ENCODE results near the gene STMP1. TPM values are rescaled to one million over a fixed set of nuclear protein-coding genes. Genes with fewer than 3 reads are reported as not detected.
A peak's percentile ranks its signal among the peaks of the same experiment; 100 is the strongest.

The STMP1 gene
- total and polyA plus RNA-seq, 11 donors, result 14.7 to 34.7 (median 29.2) TPM

- Histone ChIP-seq H3K27me3 (no peaks in the 10 kb centered on the region), H3K27ac (peak overlapping the region in 8 of 12 donors; percentile 4 to 69 (median 35)), H3K9me3 (no peaks in the 10 kb centered on the region), H3K36me3 (peaks cover 0 to 44% (median 18%) of the 10 kb centered on the region in 9 donors), H3K4me1 (peaks cover 0 to 20% (median 6%) of the 10 kb centered on the region in 12 donors), H3K4me3 (no peak overlapping the region)
- DNase-seq (no peak), ATAC-seq (peak; percentile 57 to 91 (median 73))
- WGBS, 4 donors, result 35 to 62% (median 43%) methylated on average over 4 of the region's 4 CpGs
- intact Hi-C loops (cut with DNase I), result loop anchor here in 1 of 10 donors (5.0 kb wide), 1 partner anchor 54 kb away; the partner anchor contains the start of gene FAM180A
- TF ChIP-seq, protein P1, sequence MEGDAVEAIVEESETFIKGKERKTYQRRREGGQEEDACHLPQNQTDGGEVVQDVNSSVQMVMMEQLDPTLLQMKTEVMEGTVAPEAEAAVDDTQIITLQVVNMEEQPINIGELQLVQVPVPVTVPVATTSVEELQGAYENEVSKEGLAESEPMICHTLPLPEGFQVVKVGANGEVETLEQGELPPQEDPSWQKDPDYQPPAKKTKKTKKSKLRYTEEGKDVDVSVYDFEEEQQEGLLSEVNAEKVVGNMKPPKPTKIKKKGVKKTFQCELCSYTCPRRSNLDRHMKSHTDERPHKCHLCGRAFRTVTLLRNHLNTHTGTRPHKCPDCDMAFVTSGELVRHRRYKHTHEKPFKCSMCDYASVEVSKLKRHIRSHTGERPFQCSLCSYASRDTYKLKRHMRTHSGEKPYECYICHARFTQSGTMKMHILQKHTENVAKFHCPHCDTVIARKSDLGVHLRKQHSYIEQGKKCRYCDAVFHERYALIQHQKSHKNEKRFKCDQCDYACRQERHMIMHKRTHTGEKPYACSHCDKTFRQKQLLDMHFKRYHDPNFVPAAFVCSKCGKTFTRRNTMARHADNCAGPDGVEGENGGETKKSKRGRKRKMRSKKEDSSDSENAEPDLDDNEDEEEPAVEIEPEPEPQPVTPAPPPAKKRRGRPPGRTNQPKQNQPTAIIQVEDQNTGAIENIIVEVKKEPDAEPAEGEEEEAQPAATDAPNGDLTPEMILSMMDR (IDR thresholded peaks at IDR 0.05), result no peak
- no peak for TF ChIP-seq POLR2A (IDR thresholded peaks at IDR 0.05)
These were observed 31.2 kb downstream of the STMP1 start for GRCh38 chr7:135693558-135693957.

GRCh38 chr7:135697276-135698049 lies 35.1 kb downstream of the STMP1 start:
- WGBS, 4 donors, result 38 to 52% (median 45%) methylated on average over 8 of the region's 8 CpGs
- peaks cover 0 to 26% (median 6%) of the 10 kb centered on the region in 9 donors for H3K36me3 ChIP-seq
- no peak overlapping the region for H3K4me3 ChIP-seq
- H3K27ac ChIP-seq, result no peak overlapping the region
- DNase-seq, result no peak
- H3K4me1 ChIP-seq, result peaks cover 0 to 20% (median 6%) of the 10 kb centered on the region in 12 donors
- no peak for TF ChIP-seq POLR2A (IDR thresholded peaks at IDR 0.05)
- TF ChIP-seq, protein P1 (IDR thresholded peaks at IDR 0.05), result no peak
- intact Hi-C loops (cut with DNase I), result no loop called here
- no peaks in the 10 kb centered on the region for H3K9me3 ChIP-seq
- H3K27me3 ChIP-seq, result no peaks in the 10 kb centered on the region
- ATAC-seq, result peak in 1 of 4 donors; percentile 22

DNA sequence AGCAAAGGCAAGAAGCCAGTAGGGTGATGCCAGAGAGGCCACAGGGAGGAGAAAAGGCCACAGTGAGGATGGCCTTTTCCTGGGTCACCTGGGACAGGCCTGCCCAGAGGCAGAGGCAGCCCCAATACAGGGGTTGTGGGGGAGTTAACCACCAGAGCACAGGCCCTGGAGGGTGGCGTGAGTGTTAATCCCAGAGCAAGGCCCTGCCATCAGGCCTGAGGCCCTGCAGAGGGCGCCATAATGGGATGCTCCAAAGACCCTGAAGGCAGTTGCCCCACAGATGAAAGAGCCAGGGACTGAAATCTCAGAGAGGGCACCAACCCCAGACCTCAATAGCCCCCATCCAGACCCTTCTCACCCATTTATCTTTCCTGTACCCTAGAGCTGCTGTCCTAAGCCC lies 41.8 kb downstream of the STMP1 start:
- no peak for TF ChIP-seq POLR2A (IDR thresholded peaks at IDR 0.05)
- TF ChIP-seq, protein P1 (IDR thresholded peaks at IDR 0.05), result peak in 7 of 12 donors; percentile 6 to 36 (median 14)
- ATAC-seq (no peak), DNase-seq (no peak)
- Histone ChIP-seq H3K36me3 (peaks cover 0 to 8% (median 0%) of the 10 kb centered on the region in 9 donors), H3K27ac (no peak overlapping the region), H3K4me3 (no peak overlapping the region), H3K4me1 (peaks cover 0 to 4% (median 0%) of the 10 kb centered on the region in 12 donors), H3K27me3 (no peaks in the 10 kb centered on the region), H3K9me3 (no peaks in the 10 kb centered on the region)
- intact Hi-C loops (cut with DNase I), result no loop called here
- 76 to 96% (median 90%) methylated on average over 2 of the region's 2 CpGs for WGBS, 4 donors

- DNase-seq (no peak), ATAC-seq (no peak)
- Histone ChIP-seq H3K27me3 (no peaks in the 10 kb centered on the region), H3K9me3 (no peaks in the 10 kb centered on the region), H3K4me3 (no peak overlapping the region), H3K27ac (no peak overlapping the region), H3K36me3 (peaks cover 0 to 8% (median 0%) of the 10 kb centered on the region in 9 donors), H3K4me1 (peaks cover 0 to 4% (median 0%) of the 10 kb centered on the region in 12 donors)
- WGBS, 4 donors, result 67 to 80% (median 73%) methylated on average over 5 of the region's 5 CpGs
- TF ChIP-seq, protein P1 (IDR thresholded peaks at IDR 0.05), result no peak
- no peak for TF ChIP-seq POLR2A (IDR thresholded peaks at IDR 0.05)
- intact Hi-C loops (cut with DNase I), result no loop called here
These were observed 42.4 kb downstream of the STMP1 start for GRCh38 chr7:135704698-135705097.
